GM10266 (cell line): ENCODE measurements around the gene IL1A.
A peak's percentile ranks its signal among the peaks of the same experiment; 100 is the strongest.

Experiments
- DNase-seq: peaks from one replicate; pipeline ENCODE4 v3.0.0; 2012; ENCODE audit errors: extremely low spot score
- TF ChIP-seq, protein P1 (sequence below): IDR thresholded peaks from 2 replicates; pipeline ENCODE4 v1.5.1; 2012; ENCODE audit warnings: mild to moderate bottlenecking, low read depth; ENCODE audit not compliant: control insufficient read depth, insufficient read depth; ENCODE audit errors: missing control alignments

IL1A gene

DNA sequence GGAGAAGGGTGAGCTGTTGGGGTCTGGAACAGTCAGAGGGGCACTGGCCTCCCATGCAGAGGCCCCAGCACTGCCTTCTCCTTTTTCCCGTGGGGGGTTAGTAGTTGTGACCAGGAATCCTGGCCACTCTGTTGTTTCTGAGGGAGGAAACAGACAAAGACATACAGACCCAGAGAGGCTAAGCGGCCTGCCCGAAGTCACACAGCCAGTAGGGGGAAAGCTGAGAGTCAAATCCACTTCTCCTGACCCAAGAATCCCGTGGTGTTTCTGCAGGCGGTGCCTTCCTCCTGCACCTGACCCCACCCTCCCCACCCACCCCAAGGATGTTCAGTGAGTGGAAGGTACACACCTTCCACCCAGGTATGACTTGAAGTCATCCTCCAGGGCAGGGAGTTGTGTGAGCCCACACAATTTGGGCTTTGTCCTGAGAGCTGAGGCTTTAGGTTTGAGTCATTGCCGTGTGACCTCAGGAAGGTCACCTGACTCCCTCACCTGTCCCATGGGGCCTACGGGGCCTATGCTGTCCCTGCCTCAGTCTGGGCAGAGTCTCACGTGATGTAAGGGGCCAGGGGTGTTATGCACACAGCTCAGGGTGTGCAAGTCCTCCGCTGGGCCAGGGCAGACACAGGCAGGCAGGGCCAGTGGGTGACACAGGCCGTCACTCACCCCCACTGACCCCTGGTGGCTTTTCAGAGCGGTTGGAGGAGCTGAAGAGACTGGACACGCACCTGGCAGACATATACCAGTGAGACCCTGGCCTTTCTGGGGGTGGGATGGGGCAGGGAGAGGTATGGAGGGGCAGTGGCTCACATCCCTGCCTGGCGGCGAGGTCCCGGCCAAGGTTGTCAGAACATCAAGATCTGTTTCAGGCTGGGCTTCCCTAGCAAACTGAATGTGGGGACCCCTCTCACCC, 58.5 kb downstream of the IL1A start:
- DNase-seq, result no peak
- TF ChIP-seq, protein P1, sequence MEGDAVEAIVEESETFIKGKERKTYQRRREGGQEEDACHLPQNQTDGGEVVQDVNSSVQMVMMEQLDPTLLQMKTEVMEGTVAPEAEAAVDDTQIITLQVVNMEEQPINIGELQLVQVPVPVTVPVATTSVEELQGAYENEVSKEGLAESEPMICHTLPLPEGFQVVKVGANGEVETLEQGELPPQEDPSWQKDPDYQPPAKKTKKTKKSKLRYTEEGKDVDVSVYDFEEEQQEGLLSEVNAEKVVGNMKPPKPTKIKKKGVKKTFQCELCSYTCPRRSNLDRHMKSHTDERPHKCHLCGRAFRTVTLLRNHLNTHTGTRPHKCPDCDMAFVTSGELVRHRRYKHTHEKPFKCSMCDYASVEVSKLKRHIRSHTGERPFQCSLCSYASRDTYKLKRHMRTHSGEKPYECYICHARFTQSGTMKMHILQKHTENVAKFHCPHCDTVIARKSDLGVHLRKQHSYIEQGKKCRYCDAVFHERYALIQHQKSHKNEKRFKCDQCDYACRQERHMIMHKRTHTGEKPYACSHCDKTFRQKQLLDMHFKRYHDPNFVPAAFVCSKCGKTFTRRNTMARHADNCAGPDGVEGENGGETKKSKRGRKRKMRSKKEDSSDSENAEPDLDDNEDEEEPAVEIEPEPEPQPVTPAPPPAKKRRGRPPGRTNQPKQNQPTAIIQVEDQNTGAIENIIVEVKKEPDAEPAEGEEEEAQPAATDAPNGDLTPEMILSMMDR, result peak; percentile 15

DNA sequence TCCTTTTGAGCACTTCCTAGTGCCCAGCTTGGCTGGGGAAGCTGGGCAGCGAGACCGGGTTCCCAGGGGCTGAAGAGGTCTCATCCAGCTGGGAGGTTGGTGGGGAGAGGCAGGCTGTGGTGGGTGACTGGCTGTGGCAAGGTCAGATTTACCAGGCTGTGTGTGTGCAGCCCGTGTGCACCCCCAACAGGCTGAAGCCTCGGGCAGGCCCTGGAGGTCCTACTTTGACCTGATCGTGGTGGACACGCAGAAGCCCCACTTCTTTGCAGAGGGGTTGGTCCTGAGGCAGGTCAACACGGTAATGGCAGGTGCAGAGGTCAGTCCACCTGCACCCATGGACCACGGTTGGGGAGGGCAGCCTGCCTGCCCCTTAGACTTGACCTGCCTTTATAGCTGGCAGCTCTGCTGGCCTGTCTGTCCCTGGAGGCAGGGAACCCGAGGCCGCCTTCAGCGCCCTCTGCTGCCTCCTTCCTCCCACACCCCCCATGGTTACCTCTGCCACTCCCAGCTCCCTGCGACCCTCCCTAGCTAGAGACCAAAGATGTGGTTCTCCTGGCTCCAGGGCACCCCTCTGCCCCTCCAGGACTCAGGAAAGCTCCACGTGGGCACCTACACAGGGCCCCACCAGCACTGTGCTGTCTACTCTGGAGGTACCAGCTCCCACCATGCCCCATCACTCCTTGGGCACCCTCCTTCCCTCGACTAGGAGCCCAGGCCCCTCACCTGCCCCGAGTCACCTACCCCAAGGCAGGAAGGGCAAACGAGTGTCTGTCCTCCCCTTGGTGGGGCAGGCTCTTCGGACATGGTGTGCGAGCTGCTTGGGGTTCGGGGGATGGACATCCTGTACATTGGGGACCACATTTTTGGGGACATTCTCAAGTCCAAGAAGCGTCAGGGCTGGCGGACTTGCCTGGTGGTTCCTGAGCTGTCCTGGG, 59.4 kb downstream of the IL1A start:
- peak; percentile 58 for DNase-seq
- TF ChIP-seq, protein P1, result peak; percentile 63

DNA sequence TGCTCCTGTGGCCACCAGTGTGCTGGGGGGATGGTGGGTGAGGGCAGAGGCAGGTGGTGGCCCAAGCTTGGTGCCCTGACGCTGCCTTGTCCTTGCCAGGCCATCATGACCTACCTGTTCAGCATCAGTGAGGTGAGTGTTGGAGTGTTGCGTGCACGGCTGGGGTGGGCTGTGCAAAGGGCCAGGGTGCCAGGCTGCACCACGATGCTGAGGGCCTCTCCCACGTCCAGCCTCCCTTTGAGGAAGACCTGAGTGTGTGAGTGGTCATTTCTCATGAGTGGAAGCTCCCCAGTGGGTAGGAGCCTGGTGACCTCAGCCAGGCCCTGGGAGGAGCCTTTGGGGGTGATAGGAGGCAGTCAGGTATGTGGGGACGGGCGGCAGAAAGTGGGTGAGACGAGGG, 60.3 kb downstream of the IL1A start:
- TF ChIP-seq, protein P1, result no peak
- no peak for DNase-seq
